Measurements from ENCODE around the gene SOX6.

Gene SOX6

DNA sequence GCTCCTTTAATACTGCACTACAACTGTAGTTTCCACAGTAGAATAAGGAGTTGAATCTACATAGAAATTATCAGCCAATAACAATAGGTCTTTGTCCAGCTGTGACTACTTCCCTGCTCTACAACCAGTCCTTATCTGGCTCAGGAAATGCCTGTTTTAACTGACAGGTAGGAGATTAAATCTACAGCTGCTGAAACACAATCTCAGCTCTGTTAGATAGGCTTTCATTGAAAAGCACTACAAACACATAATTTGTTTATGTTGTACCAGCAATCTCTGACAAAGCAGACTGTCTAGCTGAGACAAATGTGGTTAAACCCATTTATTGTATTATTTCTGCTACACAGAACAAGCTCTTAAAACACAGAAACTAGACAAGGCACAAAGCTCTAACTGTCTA, 230.0 kb downstream of the SOX6 start:
- no peak overlapping the region for H3K27ac ChIP-seq
- no peaks in the 10 kb centered on the region for H3K4me1 ChIP-seq
- H3K9me3 ChIP-seq = no peaks in the 10 kb centered on the region
- H3K4me3 ChIP-seq = no peak overlapping the region
- intact Hi-C loops (cut with DNase I; ENCODE audit: low total_unique reads) = no loop called here
- TF ChIP-seq, protein P1, sequence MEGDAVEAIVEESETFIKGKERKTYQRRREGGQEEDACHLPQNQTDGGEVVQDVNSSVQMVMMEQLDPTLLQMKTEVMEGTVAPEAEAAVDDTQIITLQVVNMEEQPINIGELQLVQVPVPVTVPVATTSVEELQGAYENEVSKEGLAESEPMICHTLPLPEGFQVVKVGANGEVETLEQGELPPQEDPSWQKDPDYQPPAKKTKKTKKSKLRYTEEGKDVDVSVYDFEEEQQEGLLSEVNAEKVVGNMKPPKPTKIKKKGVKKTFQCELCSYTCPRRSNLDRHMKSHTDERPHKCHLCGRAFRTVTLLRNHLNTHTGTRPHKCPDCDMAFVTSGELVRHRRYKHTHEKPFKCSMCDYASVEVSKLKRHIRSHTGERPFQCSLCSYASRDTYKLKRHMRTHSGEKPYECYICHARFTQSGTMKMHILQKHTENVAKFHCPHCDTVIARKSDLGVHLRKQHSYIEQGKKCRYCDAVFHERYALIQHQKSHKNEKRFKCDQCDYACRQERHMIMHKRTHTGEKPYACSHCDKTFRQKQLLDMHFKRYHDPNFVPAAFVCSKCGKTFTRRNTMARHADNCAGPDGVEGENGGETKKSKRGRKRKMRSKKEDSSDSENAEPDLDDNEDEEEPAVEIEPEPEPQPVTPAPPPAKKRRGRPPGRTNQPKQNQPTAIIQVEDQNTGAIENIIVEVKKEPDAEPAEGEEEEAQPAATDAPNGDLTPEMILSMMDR (IDR thresholded peaks at IDR 0.05) = no peak
- H3K36me3 ChIP-seq = no peaks in the 10 kb centered on the region
- DNase-seq = no peak
- no peaks in the 10 kb centered on the region for H3K27me3 ChIP-seq

DNA sequence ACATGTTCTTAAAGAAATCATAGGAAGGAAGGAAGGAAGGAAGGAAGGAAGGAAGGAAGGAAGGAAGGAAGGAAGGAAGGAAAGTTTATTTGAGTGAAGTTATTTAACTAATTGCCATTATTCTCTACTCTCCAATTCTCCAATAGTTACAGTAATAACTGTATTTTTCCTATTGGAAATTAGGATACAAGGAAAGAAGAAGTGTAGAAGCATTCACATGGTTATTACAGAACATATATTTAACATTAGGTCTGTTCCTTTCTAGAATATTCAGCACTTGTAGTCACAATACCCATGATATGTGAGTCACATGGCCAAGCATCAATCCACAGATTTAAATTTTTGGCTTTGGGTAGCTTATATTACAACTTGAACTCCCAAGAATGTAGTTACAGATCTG, 230.6 kb downstream of the SOX6 start:
- no peak for DNase-seq
- TF ChIP-seq, protein P1 (IDR thresholded peaks at IDR 0.05) = no peak
- Histone ChIP-seq H3K27me3 (no peaks in the 10 kb centered on the region), H3K36me3 (no peaks in the 10 kb centered on the region), H3K4me1 (no peaks in the 10 kb centered on the region), H3K4me3 (no peak overlapping the region), H3K27ac (no peak overlapping the region), H3K9me3 (no peaks in the 10 kb centered on the region)
- intact Hi-C loops (cut with DNase I; ENCODE audit: low total_unique reads) = no loop called here

DNA sequence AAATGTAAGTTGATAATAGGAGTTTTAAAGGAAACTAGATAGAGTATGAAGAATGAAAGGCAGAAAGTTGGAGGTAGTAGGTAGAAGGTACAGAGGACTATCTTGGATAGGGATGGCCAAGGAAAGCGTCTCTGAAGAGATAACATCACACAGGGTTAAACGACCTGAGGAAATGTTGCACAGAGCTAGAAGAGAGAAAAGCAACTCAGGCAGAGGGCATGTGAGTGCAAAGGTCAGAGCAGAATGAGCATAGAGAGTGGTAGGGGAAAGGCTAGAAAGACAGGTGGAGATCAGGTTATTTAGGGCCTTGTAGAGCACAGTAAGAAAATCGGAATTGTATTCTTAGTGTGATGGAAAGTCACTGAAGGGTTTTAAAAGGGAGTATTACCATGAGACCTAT, 232.0 kb downstream of the SOX6 start:
- H3K27ac ChIP-seq = no peak overlapping the region
- H3K27me3 ChIP-seq = no peaks in the 10 kb centered on the region
- H3K4me1 ChIP-seq = no peaks in the 10 kb centered on the region
- no peaks in the 10 kb centered on the region for H3K9me3 ChIP-seq
- TF ChIP-seq, protein P1 (IDR thresholded peaks at IDR 0.05) = no peak
- DNase-seq = no peak
- intact Hi-C loops (cut with DNase I; ENCODE audit: low total_unique reads) = no loop called here
- H3K4me3 ChIP-seq = no peak overlapping the region
- no peaks in the 10 kb centered on the region for H3K36me3 ChIP-seq

DNA sequence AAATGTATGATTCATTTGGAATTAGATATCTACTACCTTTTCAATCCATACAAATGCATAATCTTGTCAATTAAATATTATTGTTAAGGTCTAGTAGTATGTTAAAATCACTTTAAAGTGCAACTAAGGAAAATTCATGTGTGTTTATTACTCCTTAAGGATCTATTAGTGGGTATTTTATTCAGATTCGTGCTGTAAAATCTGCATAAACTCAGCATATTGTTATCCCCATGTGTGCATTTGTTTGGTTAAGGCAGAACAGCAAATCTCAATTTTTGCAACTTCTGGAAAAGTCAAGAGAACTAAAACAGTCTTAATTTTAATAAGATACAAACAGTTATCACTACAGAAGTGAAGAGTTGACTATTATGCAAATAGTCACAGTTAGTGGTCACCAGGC, 234.5 kb downstream of the SOX6 start:
- intact Hi-C loops (cut with DNase I; ENCODE audit: low total_unique reads) = no loop called here
- Histone ChIP-seq H3K4me3 (no peak overlapping the region), H3K27ac (no peak overlapping the region), H3K27me3 (no peaks in the 10 kb centered on the region), H3K9me3 (no peaks in the 10 kb centered on the region), H3K4me1 (no peaks in the 10 kb centered on the region), H3K36me3 (no peaks in the 10 kb centered on the region)
- TF ChIP-seq, protein P1 (IDR thresholded peaks at IDR 0.05) = no peak
- DNase-seq = no peak

DNA sequence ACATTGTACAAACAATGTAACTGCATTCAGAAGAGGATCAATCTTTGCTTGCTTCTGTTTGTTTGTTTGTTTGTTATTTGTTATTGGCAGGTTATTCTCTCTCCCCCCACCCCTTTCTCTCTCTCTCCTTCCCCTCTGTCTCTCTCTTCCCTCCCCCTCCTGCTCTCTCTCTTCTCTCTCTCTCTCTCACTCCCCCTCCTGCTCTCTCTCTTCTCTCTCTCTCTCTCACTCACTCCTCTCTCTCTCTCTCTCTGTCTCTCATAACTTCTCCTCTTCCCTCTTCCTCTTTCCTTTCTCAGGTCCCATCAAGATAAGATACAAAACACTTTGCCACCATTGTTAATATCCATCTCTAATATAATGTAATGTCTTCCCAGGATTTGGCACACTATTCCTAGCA, 236.3 kb downstream of the SOX6 start:
- intact Hi-C loops (cut with DNase I; ENCODE audit: low total_unique reads) = no loop called here

More for the DNA sequence above, 236.3 kb downstream of the SOX6 start:
- Histone ChIP-seq H3K9me3 (no peaks in the 10 kb centered on the region), H3K27me3 (no peaks in the 10 kb centered on the region), H3K4me3 (no peak overlapping the region), H3K27ac (no peak overlapping the region), H3K36me3 (no peaks in the 10 kb centered on the region), H3K4me1 (no peaks in the 10 kb centered on the region)
- TF ChIP-seq, protein P1 (IDR thresholded peaks at IDR 0.05) = no peak
- no peak for DNase-seq

All from tibial artery (tissue), 4 donors.